ENCODE results near the gene SPDYE17.
"Not testable (repeated sequence)": the region's sequence is repeated elsewhere in the genome, so short reads cannot be mapped to it uniquely, and the experiment has no call there.

SPDYE17 gene

GRCh38 chr7:76974336-76974735, 57.8 kb downstream of the SPDYE17 start:
- H3K27ac ChIP-seq, result not testable (repeated sequence)

GRCh38 chr7:76972391-76972790, 59.8 kb downstream of the SPDYE17 start:
- H3K27ac ChIP-seq, result not testable (repeated sequence)
